NCI-H1436 (cell line): ENCODE measurements around the gene WDSUB1.

ENCODE experiments used
- DNase-seq: peaks from one replicate; lab custom pipeline; 2025; lab: John Stamatoyannopoulos, UW

Gene WDSUB1, protein sequence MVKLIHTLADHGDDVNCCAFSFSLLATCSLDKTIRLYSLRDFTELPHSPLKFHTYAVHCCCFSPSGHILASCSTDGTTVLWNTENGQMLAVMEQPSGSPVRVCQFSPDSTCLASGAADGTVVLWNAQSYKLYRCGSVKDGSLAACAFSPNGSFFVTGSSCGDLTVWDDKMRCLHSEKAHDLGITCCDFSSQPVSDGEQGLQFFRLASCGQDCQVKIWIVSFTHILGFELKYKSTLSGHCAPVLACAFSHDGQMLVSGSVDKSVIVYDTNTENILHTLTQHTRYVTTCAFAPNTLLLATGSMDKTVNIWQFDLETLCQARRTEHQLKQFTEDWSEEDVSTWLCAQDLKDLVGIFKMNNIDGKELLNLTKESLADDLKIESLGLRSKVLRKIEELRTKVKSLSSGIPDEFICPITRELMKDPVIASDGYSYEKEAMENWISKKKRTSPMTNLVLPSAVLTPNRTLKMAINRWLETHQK

DNA sequence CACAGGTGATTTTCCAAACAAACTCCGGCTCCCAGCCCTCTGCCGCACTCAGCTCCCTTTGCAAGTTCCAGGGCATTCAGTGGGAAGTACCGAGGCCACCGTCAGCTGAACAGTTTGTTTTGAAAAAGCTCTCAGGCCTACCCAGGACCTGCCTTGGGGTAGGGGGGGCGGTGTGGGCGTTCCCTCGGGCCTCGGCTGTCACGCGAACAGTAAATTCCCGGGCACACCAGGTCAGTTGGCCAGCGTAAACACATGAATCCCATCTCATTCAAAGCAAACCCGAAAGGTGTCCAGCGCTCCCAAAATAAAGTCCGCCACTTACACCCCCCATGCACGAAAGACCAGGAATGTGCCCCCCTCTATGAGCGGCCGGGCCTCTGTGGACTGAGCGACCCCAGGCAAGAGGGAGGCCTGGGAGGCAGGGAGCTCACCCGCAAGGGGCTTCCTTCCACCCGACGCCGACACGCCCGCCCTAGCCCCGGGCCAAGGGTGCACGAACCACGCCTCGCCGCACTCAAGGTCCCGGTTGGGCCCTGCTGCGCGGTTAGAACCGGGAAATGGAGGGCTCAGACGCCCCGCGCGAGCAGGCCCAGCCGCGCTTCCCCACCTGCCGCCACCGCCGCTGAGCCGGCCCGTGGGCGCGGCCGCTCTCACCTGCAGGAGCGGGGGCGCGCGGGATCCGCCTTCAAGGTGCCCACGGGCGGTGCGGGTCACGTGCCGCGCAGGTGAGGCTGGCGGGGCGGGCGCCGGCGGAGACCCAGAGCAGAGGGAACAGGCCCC lies at the start of gene WDSUB1:
Gene WDSUB1 (minus strand): TSS at position 775 of the 780 bp plus-strand sequence. CDS start 3,634 bp downstream, outside the sequence.
- no peak for DNase-seq

DNA sequence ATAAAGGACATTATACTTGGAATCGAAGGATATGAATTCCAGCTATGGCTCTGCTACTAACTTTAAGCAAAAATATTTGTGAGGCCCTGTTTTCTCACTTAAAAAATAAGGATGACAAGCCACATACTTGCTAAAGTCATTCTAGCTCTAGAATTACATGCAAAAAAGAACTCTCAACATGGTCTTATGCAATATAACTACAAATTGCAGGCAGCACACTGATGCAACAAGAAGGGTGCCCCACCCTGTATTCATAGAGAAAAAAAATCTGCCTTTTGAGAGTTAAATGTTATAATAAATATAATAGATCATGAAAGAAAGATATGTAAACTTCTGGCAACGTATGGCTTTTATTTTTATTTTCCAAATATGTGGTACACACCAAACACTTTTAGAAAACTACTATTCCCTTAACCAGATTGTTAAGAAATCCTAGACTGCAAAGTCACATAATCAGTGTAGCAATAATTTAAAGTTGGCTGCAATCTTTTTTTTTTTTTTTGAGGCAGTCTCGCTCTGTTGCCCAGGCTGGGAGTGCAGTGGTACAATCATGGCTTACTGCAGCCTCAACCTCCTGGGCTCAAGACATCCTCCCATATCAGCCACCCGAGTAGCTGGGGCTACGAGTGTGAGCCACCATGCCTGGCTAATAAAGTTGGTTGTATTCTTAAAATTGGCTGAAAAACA lies 40.2 kb upstream of the WDSUB1 start:
- no peak for DNase-seq

DNA sequence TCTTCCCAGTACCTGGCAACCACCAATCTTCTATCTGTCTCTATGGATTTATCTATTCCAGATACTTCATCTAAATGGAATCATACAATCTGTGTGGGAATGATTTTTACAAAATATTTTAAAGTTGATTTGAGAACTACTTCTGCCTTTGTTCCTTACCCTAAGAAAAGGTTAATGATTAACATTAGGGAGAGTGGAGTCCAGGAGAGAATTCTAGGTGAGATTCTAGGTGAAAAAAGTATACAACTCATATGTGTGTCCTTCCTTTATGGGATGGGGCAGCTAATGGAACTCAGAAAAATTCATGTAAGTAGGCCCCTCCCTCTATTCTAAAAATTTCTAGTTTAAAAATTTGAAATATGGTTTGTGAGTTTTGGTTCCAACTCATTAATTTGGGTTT lies 35.9 kb upstream of the WDSUB1 start:
- DNase-seq: no peak

DNA sequence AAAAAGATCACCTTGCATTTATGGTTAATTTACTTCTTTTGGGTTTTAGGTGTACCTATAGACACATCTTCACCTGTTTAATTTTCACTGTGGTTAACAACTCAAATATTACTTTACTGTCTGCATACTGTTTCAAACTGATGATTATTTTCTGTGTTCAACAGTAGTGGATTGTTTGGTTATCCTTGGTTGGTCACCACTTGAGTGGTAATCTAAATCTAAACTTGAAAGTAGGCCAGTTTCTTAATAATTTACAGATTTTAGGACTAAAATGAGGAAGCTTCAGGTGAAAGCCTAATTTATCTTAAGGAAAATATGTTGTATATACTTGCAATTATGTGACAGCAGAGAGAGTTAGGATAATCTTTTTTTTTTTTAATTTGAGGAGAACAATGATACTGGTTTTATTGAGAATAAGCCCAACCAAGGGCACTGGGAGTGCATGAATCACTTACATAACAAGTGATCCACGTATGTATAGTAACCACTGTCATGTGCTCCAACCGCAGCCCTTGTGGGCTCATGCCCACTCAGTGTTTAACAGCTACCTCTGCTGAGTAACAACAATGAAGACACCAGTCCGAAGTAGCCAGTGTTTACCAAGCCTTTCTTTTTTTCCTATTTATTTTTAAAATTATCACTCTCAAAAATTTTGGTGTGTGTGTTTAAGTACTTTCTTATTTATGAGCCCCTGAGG lies 31.0 kb upstream of the WDSUB1 start:
- DNase-seq: no peak

DNA sequence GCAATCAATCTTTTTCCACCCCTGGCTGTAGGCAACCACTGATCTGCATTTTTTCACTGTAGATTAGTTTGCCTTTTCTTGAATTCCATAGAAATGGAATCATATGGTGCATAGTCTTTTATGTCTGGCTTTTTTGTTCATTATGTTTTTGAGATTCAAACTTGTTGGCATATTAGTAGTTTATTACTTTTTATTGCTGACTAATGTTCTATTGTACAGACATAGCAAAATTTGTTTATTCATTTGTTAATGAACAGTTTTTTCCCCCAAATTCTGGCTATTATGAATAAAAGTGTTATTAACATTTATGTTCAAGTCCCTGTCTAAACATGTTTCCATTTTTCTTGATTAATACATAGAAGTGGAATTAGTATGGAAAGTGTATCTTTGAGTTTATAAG lies 21.4 kb upstream of the WDSUB1 start:
- DNase-seq: no peak

DNA sequence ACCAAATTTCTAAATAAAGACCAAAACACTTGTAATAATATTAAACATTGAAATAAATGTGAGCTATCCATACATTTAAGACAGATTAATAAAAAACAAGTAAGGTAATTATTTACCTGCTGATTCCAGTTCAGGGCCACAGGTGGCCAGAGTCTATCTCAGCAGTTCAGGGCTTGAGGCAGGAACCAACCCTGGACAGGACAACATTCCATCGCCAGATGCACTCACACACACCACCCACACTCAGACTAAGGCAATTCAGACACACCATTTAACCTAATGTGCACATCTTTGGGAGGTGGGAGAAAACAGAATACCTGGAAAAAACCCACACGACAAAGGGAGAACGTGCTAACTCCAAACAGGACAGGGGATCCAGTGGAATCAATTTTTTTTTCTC lies 14.1 kb upstream of the WDSUB1 start:
- DNase-seq: no peak

DNA sequence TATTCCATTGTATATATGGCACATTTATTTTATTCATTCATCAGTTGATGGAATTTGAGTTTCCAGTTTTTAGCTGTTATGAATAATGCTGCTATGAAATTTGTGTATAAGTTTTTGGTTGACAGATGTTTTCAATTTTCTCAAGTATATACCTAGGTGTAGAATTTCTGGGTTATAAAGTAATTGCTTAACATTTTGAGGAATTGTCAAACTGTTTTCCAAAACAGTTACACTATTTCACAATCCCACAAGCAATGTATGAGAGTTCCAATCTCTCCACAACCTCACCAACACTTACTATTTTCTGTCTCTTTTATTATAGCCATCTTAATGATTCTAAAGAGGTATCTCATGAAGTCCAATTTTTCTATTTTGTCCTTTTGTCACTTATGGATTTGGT lies 12.5 kb upstream of the WDSUB1 start:
- DNase-seq: no peak

DNA sequence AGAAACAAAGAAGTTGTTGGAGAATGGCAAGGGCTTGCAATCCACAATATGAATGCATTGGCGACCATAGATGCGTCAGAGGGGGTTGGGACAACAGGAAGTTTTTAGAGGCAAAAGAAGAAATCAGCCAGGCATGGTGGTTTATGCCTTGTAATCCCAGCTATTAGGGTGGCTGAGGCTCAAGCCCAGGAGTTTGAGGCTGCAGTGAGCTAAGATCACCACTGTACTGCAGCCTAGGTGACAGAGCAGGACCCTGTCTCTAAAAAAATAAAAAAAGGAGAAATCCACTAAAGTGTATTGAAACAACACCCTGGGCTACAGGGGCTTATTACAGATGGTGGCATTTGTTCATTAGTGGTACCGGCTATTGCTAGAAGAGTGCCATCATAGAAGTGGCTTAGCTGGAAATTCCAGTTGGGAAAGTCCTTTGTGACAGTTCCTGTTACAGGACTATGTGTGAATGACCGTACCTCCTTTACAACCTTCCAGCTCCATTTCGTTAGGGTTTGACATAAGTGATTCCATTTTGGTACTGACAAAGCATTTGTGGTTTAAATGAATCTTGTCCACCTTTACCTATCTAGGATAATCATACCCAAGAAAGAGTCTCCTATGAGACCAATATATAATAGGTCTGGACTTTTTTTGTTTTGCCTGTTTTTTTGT lies 10.7 kb upstream of the WDSUB1 start:
- no peak for DNase-seq

DNA sequence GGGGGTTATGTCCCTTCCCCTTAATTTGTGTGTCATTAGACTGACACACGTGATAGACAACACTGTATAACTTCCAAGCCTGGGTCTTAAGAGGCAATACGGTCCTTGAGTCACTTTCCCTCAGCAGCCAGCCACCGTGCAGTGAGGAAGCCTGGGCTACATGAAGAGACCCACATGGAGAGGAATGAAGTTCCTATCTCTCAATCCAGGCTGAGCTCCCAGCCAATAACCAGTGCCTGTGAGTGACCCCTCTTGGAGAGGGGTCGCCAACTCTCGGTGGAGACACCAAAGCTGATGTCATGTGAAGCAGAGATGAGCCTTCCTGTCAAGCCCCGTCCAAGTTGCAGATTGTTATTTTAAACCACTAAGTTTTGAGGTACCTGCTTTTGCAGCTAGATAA lies 5.7 kb upstream of the WDSUB1 start:
- DNase-seq: no peak

DNA sequence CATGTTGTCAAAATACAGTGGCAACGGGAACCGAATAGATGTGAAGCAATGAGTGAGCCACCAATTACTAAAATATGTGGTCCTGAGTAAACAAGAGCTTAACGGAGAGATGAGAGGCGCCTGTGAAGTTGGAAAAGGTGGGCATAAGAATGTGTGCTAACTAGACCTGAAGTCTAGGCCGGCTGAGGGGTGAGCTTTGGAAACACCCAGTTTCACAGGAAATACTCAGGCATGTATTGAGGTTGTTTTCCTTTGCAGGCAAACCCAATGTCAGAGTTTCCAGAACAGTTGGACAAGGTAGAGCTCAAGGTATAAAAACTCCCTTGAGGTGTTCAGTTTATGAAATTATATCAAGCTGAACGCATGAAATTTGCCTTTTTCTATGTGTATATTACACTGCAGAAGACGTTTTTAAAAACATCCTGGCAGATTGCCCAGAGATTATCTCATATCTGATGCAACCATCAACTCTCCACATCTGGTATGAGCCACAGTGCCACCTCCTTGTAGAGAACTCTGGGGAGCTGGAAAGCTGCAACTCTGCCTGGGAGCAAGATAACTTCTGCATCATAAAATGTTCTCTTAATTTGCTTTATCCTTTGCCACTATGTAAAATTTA lies 3.9 kb upstream of the WDSUB1 start:
- DNase-seq: peak; percentile 17

DNA sequence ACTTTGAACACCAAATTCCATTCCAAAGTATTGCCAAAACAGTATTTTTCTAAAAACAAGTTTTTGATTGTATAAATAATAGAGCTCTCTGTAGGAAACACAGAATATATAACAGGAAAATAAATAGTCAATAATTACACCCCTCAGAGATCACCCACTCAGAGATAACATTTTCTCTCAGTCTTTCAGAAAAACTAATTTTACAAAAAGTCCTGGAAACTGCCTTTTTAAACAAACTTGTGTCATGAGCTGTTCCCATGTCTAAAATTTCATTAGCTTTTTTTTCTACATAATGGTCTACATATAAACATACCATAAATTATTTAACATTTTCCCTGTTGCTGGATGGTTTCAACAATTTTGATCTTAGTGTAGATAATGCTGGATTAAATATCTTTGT lies 1.2 kb upstream of the WDSUB1 start:
- no peak for DNase-seq

DNA sequence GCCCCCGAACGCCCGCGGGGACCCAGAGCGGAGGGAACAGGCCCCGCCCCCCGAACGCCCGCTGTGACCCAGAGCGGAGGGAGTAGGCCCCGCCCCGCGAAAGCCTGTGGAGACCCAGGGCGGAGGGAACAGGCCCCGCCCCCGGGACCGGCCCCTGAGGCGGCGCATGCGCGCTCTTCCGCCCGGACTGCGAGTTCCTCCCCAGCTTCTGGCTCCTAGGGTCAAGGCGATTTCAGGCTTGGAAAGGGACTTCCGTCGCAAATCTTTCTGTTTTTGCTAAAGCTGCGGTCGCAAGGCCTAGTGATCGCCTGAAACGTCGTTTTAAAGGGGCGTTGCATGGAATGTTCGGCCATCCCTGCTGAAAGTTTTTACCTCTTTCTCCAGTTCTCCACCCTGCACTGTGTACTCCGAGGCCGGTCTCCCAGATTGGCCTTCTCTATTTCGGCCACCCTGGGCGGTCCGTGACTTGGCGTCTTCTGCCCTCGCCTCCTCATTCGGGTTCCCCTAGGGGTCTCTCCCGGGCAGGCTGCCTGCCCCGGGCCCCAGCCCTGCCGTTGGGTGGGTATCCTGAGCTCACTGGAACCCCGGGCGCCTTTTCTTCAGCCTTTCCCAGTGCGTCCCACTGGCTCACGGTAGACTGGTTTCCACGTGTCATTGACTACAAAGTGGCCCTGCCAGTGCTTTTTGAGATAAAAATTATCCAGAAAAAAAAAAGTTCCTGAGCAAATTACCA lies 372 bp upstream of the WDSUB1 start:
- DNase-seq: peak; percentile 99

DNA sequence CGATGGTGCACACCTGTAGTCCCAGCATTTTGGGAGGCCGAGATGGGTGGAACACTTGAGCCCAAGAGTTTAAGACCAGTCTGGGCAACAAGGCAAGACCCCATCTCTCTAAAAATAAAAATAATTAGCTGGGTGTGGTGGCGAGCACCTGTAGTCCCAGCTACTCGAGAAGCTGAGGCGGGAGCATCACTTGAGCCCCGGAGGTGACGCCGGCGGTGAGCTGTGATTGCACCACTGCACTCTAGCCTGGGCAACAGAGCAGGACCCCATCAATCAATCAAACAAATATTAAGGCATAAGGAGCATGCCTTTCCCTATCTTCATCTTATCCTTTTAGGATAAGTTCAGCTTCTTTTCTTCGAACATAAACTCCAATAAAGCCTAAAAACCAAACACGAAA lies 1.1 kb downstream of the WDSUB1 start:
- DNase-seq: no peak

DNA sequence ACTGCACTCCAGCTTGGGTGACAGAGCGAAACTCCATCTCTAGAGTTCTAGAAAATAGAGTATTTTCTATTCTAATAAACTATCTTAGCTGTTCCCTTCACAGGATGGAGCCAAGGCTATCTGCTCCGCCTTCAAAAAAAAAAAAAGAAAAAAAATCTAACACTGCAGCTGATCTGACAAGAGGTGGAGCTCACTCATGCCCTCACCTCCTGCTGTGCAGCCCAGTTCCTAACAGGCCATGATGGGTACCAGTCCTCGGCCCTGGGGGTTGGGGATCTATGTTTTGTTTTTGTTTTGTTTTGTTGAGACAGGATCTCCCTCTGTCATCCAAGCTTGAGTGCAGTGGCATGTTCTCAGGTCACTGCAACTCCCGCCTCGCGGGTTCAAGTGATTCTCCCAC lies 3.0 kb downstream of the WDSUB1 start:
- no peak for DNase-seq

DNA sequence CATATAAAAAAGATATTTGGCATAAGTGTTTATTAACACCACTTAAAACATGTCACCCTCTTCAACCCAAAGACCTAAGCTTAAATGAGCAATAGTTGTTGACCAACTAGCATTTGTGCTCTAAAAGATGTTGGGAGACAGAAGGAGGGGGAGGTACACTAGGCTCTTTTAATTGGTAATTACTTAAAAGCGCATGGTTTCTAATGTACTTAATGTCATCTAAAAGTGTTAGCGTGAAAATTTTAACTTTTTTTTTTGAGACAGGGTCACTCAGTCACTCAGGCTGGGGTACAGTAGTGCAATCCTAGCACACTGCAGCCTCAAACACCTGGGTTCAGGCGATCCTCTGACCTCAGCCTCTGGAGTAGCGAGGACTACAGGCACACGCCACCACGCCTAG lies 5.5 kb downstream of the WDSUB1 start:
- no peak for DNase-seq

DNA sequence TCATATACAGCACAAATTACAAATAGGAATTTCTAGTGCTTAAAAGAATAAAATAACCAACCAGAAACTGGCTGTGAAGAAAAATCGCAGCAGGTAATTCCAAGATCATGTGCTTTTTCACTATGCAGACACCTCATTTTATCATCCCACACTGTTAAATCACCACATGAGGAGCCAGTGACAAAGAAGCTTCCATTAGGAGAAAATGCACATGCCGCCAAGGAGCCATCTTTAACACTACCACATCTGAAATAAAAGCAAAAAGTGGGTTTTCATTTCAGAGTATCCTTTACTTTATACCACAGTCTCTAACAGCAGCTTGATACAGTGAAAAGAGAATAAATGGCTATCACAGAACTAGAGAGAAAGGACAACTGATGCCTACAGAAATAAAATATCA lies 6.8 kb downstream of the WDSUB1 start:
- no peak for DNase-seq

DNA sequence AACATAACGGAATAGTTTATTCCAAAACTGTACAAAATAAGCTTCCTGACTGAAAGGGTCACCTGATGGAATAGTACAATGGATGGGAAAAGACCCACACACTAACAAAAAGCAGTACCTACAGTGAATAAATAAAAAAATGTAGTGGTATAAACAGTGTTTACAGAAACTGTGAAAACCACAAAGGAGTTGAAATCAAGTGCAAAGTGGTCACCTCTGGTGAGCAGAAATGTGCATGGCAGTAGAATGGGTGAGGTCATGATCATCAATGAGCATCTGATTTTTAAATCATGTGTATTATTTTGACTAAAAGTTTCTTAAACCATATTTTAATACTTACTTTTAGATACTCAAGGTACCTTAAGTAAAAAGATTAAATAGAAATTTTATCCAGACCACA lies 11.4 kb downstream of the WDSUB1 start:
- no peak for DNase-seq

DNA sequence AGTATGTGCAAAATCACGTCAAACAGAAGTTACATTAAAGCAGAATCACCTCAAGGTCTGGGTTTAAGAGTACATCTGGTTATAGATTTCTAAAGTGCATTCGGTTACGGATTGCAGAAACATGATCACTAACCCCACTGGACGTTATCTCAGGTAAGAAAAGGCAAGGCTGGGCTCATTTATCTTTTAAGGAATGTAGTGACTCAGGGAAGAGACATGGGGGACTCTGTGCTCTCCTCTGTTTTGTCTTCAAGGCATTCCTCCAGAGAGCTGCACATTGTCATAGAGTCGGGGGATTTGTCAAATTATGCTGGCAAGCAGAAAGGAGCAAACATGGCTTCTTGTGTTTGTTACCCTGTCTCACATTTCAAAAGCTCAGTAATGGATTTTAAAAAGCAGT lies 14.3 kb downstream of the WDSUB1 start:
- no peak for DNase-seq

DNA sequence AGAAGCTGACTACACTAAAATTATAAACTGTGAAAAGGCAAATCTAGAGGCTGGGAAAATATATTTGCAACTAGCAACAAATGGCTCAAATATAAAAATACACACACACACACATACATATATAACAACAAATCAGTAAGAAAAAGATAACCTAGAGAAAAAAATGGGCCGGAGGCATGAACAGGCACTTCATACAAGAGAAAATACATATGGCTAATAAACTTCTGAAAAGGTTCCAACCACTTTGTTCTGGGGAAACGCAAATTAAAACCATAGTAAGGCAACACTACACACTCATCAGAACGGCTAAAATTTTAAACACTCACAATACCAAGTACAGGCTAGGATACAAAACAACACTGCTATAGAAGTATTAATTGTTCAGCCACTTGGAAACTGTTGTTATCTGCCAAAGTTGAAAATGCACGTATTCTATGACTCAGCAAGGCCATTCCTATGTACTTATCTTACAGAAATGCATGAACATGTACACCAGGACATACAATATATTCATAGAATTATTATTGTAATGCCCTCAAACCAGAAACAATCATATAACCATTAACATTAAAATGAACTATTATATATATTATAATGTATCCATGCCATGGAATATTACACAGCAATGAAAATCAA lies 15.6 kb downstream of the WDSUB1 start:
- no peak for DNase-seq

DNA sequence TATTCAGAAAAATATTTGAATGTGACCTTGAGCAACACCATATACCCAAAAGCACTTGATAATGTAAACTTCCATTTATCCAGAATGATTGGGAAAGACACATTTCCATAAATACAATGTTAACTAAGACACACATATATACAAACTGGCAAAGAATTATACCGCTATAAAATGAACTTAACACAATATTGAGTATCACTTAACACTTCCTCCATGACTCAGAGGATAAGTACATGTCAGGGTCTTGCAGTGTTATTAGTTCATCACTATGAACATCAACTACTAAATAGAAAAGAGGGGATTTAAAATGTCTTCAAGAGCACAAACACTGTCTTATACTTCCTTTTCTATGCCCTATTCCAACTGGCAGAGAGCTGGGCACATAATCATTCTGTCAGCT lies 18.6 kb downstream of the WDSUB1 start:
- DNase-seq: no peak
